Stimulated activated CD4-positive, alpha-beta T cell treated with anti-CD3 and anti-CD28 coated beads, Interleukin-4, amount 100 ng/mL, for 4 hours (primary cell): Measurements from ENCODE around the gene VIM.
A peak's percentile ranks its signal among the peaks of the same experiment; 100 is the strongest.
"Not testable (repeated sequence)": the region's sequence is repeated elsewhere in the genome, so short reads cannot be mapped to it uniquely, and the experiment has no call there.

Experiments used
- DNase-seq, 2 experiments: peaks; one replicate each; pipeline ENCODE4 v3.0.0-alpha.2; 2020

VIM gene

DNA sequence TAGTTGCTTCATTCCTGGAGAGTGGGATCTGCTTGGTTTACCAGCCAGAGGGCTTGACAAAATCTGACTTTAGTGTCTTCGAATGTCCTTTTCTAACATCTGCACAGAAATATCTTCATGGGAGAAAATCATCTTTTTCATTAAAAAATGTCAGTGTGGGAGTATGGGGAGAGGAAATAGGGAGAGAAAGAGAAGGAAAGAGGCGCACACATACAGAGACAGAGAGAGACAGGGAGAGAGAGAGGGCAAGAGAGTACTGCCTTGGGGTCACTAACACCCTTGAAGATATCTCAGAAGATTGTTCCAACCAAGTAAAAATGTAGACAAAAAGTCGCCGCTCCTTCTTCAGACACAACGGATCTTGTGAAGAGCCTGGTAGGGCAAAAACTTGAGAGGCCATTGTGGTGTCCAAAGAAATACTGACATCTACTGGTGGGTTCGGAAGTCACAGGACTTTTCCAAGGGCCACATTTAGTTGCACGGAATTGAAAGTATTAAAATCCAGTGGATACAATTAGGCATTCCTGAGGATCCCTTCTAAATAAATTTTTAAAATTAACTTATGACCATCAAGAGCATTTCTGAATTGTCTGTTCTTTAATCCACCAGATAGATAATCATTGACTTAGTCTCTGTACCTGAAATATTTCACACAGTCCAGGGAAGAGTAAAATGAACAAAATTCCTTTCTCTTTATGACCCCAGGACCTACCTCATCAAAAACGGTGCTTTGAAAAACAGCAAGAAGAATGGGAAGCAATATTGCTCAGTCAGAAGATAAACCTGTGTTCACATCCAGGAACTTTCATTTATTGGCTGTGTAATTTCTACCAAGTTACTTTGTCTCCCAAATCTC is 29.7 kb downstream of the VIM start:
- DNase-seq, result peak; percentile 16 to 51

DNA sequence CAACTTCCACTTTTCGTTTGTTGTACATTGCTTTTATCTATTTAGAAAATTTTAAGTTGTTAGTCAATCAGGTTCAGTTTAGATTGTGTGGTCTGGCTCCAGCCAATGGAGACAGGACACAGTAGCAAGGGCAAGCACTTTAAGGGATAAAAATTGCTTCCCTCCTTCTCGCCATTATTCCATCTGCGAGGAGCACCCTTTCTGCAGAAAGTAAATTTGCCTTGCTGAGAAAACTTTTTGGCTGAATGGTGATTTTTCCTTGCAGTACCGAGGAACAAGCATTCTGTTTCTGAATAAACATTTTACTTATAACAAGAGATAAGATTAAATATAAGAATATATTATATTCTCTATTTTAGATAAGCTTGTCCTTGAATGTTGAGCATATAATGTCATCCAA is 34.5 kb downstream of the VIM start:
- no peak for DNase-seq

DNA sequence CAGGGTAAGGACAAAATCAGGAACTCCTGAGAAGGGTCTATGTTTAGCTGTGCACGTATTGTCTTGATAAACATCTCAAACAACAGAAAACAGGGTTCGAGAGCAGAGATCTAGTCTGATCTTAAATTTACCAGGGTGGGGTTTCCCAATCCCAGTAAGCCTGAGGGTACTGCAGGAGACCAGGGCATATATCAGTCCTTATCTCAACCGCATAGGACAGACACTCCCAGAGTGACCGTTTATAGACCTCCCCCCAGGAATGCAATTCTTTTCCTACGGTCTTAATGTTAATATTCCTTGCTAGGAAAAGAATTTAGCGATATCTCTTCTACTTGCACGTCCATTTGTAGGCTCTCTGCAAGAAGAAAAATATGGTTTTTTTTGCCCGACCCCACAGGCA is 35.5 kb downstream of the VIM start:
- no peak for DNase-seq

DNA sequence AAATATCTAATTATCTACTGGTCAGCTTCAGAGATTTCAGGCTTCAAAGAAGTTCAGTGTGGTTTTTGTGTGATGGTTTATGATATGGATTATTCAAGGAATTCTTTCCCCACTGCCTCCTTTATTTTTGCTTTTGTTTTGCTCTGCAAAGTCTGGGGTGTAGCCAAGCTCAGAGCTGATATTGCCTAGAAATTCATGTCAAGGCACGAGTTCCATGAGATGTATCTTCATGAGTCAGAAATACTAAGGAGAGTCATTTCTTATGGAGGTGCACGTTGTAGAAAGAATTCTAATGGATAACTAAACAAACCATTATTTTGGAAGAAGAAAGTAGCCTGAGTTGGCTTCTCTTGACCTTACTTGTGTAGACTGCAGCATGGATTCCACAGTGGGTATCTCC is 37.4 kb downstream of the VIM start:
- DNase-seq, result no peak

DNA sequence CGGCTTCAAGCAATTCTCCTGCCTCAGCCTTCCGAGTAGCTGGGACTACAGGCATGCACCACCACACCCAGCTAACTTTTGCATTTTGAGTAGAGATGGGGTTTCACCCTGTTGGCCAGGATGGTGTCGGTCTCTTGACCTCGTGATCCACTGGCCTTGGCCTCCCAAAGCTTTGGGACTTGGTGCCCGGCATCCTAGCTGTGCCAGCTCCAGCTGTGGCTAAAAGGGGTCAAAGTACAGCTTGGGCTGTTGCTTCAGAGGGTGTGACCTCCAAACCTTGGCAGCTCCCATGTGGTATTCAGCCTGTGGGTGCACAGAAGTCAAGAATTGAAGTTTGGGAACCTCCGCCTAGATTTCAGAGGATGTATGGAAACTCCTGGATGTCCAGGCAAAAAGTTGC is 38.5 kb downstream of the VIM start:
- not testable (repeated sequence) for DNase-seq

DNA sequence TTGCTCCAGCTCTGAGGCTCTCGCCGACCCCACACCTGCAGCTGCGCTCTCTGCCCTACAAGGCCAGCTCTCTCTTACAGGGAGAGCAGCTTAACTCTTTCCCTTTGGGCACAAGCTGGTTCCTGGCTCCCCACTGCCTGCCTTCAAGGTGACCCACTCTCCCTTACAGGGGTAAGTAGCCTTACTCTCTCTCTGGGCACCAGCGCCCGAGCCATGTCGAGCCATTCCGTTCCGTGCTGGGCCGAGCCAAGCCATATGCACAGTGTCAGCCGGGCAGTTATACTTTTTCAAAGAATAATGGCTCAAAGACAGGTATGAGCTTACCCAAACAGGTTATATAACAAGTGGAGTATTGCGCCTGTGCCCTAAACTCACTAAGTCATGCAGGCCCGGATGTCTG is 44.6 kb downstream of the VIM start:
- no peak for DNase-seq

DNA sequence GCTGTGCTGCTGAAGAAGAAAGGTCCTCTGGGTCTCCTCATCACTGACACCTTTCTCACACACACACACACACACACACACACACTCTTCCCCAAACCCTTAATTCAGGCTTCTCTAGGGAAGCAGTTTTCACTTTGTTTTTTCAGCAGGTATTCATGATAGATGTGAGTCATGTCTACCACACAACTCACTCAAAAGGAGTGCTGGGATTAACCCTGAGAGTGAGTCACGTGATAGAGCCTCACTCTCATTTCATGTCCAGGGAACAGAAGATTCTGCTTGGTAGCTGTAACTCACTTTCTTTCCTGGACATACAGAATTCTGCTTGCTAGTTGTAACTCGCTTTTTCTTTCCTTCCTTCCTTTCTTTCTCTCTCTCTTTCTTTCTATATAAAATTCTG is 45.4 kb downstream of the VIM start:
- no peak for DNase-seq

DNA sequence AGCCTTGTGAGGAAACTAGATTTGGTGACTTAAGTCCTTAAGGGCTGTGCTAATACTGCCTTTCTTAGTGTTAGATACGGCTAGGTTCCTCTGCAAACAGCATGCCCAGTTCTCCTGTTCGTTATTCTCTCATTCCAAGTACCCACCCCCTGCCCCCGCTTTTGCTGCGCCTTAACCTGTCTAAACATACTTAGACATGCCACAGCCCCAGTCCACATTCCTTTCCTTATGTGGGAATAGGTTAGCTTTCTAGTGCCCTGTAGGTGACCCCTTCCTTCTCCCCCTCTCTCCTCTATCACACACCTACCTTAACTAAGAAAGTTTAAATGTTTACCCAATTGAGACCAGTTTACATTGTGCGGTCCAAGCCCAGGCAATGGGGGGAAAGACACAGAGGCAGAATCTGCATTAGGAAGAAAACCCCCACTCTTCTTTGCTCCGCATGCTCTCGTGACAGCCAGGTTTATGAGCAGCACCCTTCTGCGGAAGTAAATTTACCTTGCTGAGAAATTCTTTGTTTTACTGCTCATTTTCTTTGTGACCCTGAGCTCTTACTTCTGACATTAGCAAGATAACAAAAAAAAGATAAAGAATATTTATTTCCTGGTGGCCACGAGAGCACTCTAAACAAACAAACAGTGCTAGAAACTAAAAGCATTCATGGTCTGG is 48.8 kb downstream of the VIM start:
- no peak for DNase-seq

DNA sequence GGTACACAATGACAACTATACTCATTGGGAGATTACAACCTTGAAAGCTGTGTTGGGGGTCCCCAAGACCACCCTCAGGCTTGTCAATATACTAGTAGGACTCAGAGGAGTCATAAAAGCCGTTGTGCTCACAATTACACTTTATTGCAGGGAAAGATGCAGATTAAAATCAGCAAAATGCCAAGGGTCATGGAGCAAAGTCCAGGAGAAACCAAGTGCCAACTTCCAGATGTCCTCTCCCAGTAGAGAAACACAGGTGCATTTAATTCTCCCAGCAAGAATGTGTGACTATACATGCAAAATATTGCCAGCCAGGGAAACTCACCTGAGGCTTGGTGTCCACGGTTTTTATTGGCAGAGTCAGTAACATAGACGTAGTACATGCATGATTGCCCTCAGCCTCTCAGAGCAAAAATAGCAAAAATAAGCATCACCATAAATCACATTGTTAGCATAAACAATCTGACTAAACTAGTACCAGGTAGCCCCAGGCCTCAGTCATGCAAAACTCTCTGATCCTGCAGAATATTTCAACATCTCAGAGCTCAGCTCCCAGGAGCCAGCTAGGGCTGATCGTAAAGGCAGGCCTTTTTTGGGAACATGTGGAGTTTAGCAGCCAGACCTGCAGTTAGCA is 50.7 kb downstream of the VIM start:
- no peak for DNase-seq

DNA sequence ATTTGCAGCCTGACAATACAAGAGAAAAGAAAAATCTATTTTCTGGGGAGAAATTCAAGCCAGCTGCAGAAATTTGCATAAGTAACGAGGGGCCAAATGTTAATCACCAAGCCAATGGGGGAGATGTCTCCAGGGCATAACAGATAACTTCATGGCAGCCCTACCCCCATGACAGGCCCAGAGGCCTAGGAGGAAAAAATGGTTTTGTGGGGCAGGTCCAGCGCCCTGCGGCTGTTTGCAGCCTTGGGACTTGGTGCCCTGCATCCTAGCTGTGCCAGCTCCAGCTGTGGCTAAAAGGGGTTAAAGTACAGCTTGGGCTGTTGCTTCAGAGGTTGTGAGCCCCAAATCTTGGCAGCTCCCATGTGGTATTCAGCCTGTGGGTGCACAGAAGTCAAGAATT is 54.3 kb downstream of the VIM start:
- no peak for DNase-seq

DNA sequence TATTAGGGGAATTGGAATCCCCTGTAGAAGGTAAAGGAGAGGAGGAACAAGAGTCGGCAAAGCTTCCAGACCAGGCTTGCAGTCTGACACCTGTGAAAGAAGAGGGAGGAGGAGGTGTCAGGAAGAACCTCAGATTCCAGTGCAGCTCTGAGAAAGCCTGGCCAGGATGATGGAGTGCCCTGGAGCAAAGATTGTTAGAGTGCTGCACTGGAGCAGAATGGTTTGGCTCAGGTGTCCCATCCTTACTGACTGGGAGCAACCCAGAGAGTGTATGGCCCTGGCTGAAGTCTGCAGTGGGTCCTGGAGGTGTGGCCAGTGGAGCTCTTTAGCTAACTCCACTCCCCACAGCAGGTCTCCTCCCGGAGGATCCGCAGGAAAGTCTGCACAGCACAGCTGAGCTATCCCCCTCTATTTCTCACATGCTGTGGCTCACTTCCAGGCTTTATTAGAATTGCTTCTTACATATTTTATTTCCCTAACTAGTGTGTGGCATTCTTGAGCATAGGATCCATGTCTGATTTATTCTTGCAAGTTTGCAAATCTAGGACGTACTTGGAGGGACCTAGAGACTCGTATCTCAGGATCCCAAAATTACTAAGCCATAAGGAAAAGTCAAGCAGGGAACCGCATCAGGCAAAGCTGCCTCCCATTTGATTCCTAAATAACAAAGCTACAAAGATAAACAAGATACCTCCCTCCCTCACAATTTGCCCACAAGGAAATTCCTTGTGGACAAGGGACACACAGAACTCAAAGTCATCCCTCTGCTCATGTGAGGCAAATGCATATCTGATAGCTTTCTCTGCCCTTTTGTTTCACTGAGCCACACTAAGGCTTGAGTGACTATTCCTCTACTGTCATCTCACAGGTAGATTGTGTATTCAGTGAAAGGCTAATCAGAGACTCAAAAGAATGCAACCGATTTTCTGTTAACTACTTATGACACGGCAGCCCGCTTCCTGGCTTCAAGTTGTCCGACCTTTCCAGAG is 58.8 kb downstream of the VIM start:
- DNase-seq, result no peak
